D721Med (cell line): ENCODE data around the gene TAGAP.

Experiments used
- DNase-seq: peaks from one replicate; pipeline ENCODE4 v3.0.0; 2011; ENCODE audit warnings: low spot score; ENCODE audit not compliant: insufficient read length
- FAIRE-seq: peaks from 2 replicates; lab custom pipeline; 2011; peaks lifted over from hg19 to GRCh38; lab: Jason Lieb, UNC
- CTCF ChIP-seq: IDR thresholded peaks from 2 replicates; pipeline ENCODE4 v1.5.1; 2012; ENCODE audit warnings: mild to moderate bottlenecking, control low read depth; ENCODE audit not compliant: insufficient read depth; ENCODE audit errors: missing control alignments

TAGAP gene

GRCh38 chr6:159079367-159079766, 34.6 kb upstream of the TAGAP start:
- DNase-seq = no peak
- no peak for FAIRE-seq
- no peak for TF ChIP-seq CTCF

- TF ChIP-seq CTCF = no peak
- FAIRE-seq (no peak), DNase-seq (no peak)
Observed at GRCh38 chr6:159077123-159077522, 32.3 kb upstream of the TAGAP start.

- FAIRE-seq = no peak
- no peak for DNase-seq
- TF ChIP-seq CTCF = no peak
Observed at GRCh38 chr6:159075506-159076228, 30.9 kb upstream of the TAGAP start.

- no peak for TF ChIP-seq CTCF
- DNase-seq (no peak), FAIRE-seq (no peak)
Observed at GRCh38 chr6:159074876-159075275, 30.1 kb upstream of the TAGAP start.

- FAIRE-seq (peak; percentile 51), DNase-seq (no peak)
- TF ChIP-seq CTCF = no peak
Observed at GRCh38 chr6:159074120-159074684, 29.4 kb upstream of the TAGAP start.

- no peak for FAIRE-seq
- no peak for TF ChIP-seq CTCF
- DNase-seq = no peak
Observed at GRCh38 chr6:159071843-159072769, 27.3 kb upstream of the TAGAP start.
